HepG2 (cell line): ENCODE results near the gene RFX6. TPM values are rescaled to one million over a fixed set of nuclear protein-coding genes. Genes with fewer than 3 reads are reported as not detected.

Experiments
- ATAC-seq: fragments of 200-7000 bp; cut with Tn5 transposase; 3 replicates; pipeline ENCODE4 v1.9.1; 2020; ENCODE audit warnings: mild to moderate bottlenecking, moderate library complexity
- BruUV-seq: library from RNA; stranded (reverse); fragments of 400-500 nt; replicated peaks from 2 replicates; lab custom pipeline; 2021; lab: Mats Ljungman, UMichigan
- CTCF ChIA-PET: fragments of 300-600 bp; formaldehyde crosslinking; extraction: SDS; loops from one replicate; lab custom pipeline; 2021; ENCODE audit warnings: low total read pairs, inconsistent platforms, low intra/inter-chr PET ratio; lab: Yijun Ruan, JAX
- POLR2A ChIA-PET: fragments of 350-600 bp; sonication (Branson Sonifier 250); formaldehyde crosslinking; loops from one replicate; lab custom pipeline; 2020; ENCODE audit warnings: antibody characterized with exemption, inconsistent platforms; lab: Yijun Ruan, JAX
- DNase-seq: peaks from one replicate; pipeline ENCODE4 v3.0.0-alpha.2; 2015; ENCODE audit warnings: low spot score
- FAIRE-seq: peaks from 3 replicates; lab custom pipeline; 2011; peaks lifted over from hg19 to GRCh38; lab: Jason Lieb, UNC
- H2AFZ ChIP-seq: one replicate; pipeline ENCODE4 v1.6.1; 2011; ENCODE audit warnings: low read length, inconsistent platforms
- H3K27ac ChIP-seq: fragments of 300-600 bp; 3 replicates; pipeline ENCODE4 v1.8.0; 2011; ENCODE audit warnings: mixed run types, mild to moderate bottlenecking, mixed read lengths, low read length, inconsistent platforms; ENCODE audit not compliant: insufficient read depth; ENCODE audit errors: extremely low read length
- H3K27me3 ChIP-seq, 2 experiments: fragments of 200-600 bp in 1 of 2; 2 replicates in 1 of 2; 3 replicates in 1 of 2; pipeline versions ENCODE4 v1.6.0 to v1.8.0; 2011; ENCODE audit warnings: low read length in 2 of 2, mild to moderate bottlenecking in 2 of 2, moderate library complexity in 2 of 2, inconsistent platforms in 1 of 2; ENCODE audit not compliant: insufficient read depth in 2 of 2, control insufficient read depth in 1 of 2
- H3K36me3 ChIP-seq, 2 experiments: fragments of 200-600 bp in 1 of 2; replicated peaks in 1 of 2; 2 replicates in 1 of 2; 3 replicates in 1 of 2; pipeline versions ENCODE4 v1.5.1 to v1.8.0; 2011; ENCODE audit warnings: low read length in 2 of 2, inconsistent platforms in 1 of 2; ENCODE audit not compliant: insufficient read depth in 2 of 2, control insufficient read depth in 1 of 2
- H3K4me1 ChIP-seq: 2 replicates; pipeline ENCODE4 v1.5.1; 2012; ENCODE audit warnings: low read length, inconsistent platforms; ENCODE audit not compliant: insufficient read depth
- H3K4me2 ChIP-seq: 2 replicates; pipeline ENCODE4 v1.6.0; 2011; ENCODE audit warnings: low read depth, low read length, inconsistent platforms
- H3K4me3 ChIP-seq, 3 experiments: fragments of 200-600 bp in 1 of 3; sonication (generic), shearing (Covaris generic) in 1 of 3; replicated peaks in 1 of 3; 2 replicates each; pipeline ENCODE4 v1.5.1; 2011 to 2016; ENCODE audit warnings: low read length in 3 of 3, inconsistent platforms in 2 of 3, low read depth in 2 of 3, mild to moderate bottlenecking in 2 of 3, control low read depth in 1 of 3, mixed read lengths in 1 of 3; ENCODE audit not compliant: insufficient read depth in 1 of 3
- H3K79me2 ChIP-seq: one replicate; pipeline ENCODE4 v1.6.1; 2011; ENCODE audit warnings: low read length, inconsistent platforms; ENCODE audit not compliant: insufficient read depth
- H3K9ac ChIP-seq: 2 replicates; pipeline ENCODE4 v1.6.0; 2011; ENCODE audit warnings: mild to moderate bottlenecking, low read depth, low read length, inconsistent platforms; ENCODE audit not compliant: insufficient read depth
- H3K9me3 ChIP-seq: 2 replicates; pipeline ENCODE4 v1.5.1; 2012; ENCODE audit warnings: mild to moderate bottlenecking, low read length
- H4K20me1 ChIP-seq: 2 replicates; pipeline ENCODE4 v1.6.0; 2011; ENCODE audit warnings: inconsistent platforms, mild to moderate bottlenecking, low read length, moderate library complexity; ENCODE audit not compliant: insufficient read depth
- BHLHE40 ChIP-seq: IDR thresholded peaks from 2 replicates; pipeline ENCODE4 v1.6.1; 2011; ENCODE audit warnings: low read length, improper control_type of control experiment
- CTCF ChIP-seq: sonication (generic); formaldehyde crosslinking; IDR thresholded peaks from 2 replicates; pipeline ENCODE4 v1.5.0; 2020; ENCODE audit warnings: mild to moderate bottlenecking, missing genetic modification reagents, moderate library complexity
- RARA ChIP-seq: IDR thresholded peaks from 2 replicates; pipeline ENCODE4 v1.6.1; 2016; ENCODE audit warnings: missing genetic modification reagents, missing compliant biosample characterization
- ZBTB2 ChIP-seq: sonication (generic); formaldehyde crosslinking; IDR thresholded peaks from 2 replicates; pipeline ENCODE4 v1.8.0; 2022; ENCODE audit warnings: low read depth, missing genetic modification reagents
- WGBS: methylation state at CpG from one replicate; pipeline ENCODE4 v1.1.6; 2017; ENCODE audit warnings: low lambda C conversion rate; 5-methylcytosine and 5-hydroxymethylcytosine counted together
- in situ Hi-C: cut with HindIII; loops from 2 replicates; pipeline ENCODE4 v1.10.0; 2017; ENCODE audit warnings: low pct_unique_long_range_greater_than_20kb; ENCODE audit not compliant: extremely low pct_ligation_motif_present
- intact Hi-C: fragments of 100-400 bp; cut with micrococcal nuclease; formaldehyde crosslinking; loops from one replicate; pipeline ENCODE4 v1.10.0; 2022; ENCODE audit not compliant: unreplicated experiment
- polyA plus RNA-seq, 8 experiments: library from polyadenylated mRNA; depleted of rRNA in 3 of 8; stranded (reverse) in 7 of 8; unstranded in 1 of 8; fragments of >200 nt; fragmentation: Illumina TruSeq in 4 of 8; extraction: Trizol in 4 of 8; gene quantifications; 2 replicates each; pipeline versions ENCODE4 v1.2.1 to v1.2.3, GENCODE V29; 2011 to 2016; ENCODE audit warnings: low read depth in 4 of 8, missing spikeins in 1 of 8, mixed read lengths in 1 of 8; ENCODE audit not compliant: insufficient read depth in 1 of 8
- total RNA-seq, 5 experiments: library from RNA; depleted of rRNA; stranded (reverse); fragments of >200 nt; fragmentation: Illumina TruSeq; extraction: Trizol; gene quantifications; 2 replicates each; pipeline ENCODE4 v1.2.3, GENCODE V29; 2016; ENCODE audit warnings: low read depth in 1 of 5

Gene RFX6
- total and polyA plus RNA-seq, 2 of the 13 experiments (the other 11 are each of a cell fraction or from before 2014, with no cell fraction given): 0.04 TPM; not detected in 1

GRCh38 chr6:116941727-116942126, 64.7 kb downstream of the RFX6 start:
- no peak for DNase-seq
- in situ Hi-C loops: no loop called here
- Histone ChIP-seq H3K27me3 (no peaks in the 10 kb centered on the region; a peak in 1 of 5 replicates), H3K4me2 (no peak overlapping the region), H3K79me2 (no peaks in the 10 kb centered on the region), H3K9me3 (no peaks in the 10 kb centered on the region)
- 29% methylated on average over 4 of the region's 4 CpGs for WGBS
- CTCF ChIA-PET: no interaction called here
- POLR2A ChIA-PET: no interaction called here
- peak; percentile 39; the same call in 2 of the 3 replicates for ATAC-seq
- TF ChIP-seq BHLHE40 (no peak), CTCF (CRISPR knock-in tag) (0 out of 2 replicates have a peak, but pooled peaks have one; percentile 12)
- TF ChIP-seq, all 625 proteins: peak for 1
- intact Hi-C loops: loop anchor here (2.0 kb wide), 1 partner anchor 27 kb away; no protein-coding TSS in a partner anchor
- peaks cover 17% of the 10 kb centered on the region for H3K4me1 ChIP-seq
- H4K20me1 ChIP-seq: no peaks in the 10 kb centered on the region
- no peak overlapping the region for H3K9ac ChIP-seq
- no peak for FAIRE-seq
- BruUV-seq: no TSS peak
- no peak overlapping the region for H3K27ac ChIP-seq
- no peaks in the 10 kb centered on the region for H3K36me3 ChIP-seq
- no peak overlapping the region for H2AFZ ChIP-seq
- no peak overlapping the region for H3K4me3 ChIP-seq

GRCh38 chr6:116945809-116946208, 68.8 kb downstream of the RFX6 start:
- peaks cover 57% of the 10 kb centered on the region for H3K4me1 ChIP-seq
- intact Hi-C loops: no loop called here
- no peaks in the 10 kb centered on the region for H3K36me3 ChIP-seq
- H4K20me1 ChIP-seq: no peaks in the 10 kb centered on the region
- 6% methylated on average over 5 of the region's 5 CpGs for WGBS
- CTCF ChIA-PET: no interaction called here
- no peaks in the 10 kb centered on the region for H3K79me2 ChIP-seq
- TF ChIP-seq ZBTB2 (CRISPR knock-in tag): no peak
- peak; percentile 18; the same call in 1 of the 2 replicates for TF ChIP-seq RARA (CRISPR knock-in tag)
- H3K9me3 ChIP-seq: no peaks in the 10 kb centered on the region
- H3K27ac ChIP-seq: no peak overlapping the region
- FAIRE-seq (no peak), DNase-seq (no peak), ATAC-seq (peak; percentile 24; the same call in 2 of the 3 replicates)
- H3K9ac ChIP-seq: no peak overlapping the region
- POLR2A ChIA-PET: no interaction called here
- in situ Hi-C loops: no loop called here
- no TSS peak for BruUV-seq
- H3K4me3 ChIP-seq: no peak overlapping the region
- no peaks in the 10 kb centered on the region; a peak in 1 of 5 replicates for H3K27me3 ChIP-seq
- H2AFZ ChIP-seq: peak overlapping the region; percentile 55
- peak overlapping the region; percentile 38; the same call in 1 of the 2 replicates for H3K4me2 ChIP-seq
